Fibroblast of skin of right biceps (primary cell): ENCODE measurements around the gene TTLL3.
"Not testable (repeated sequence)": the region's sequence is repeated elsewhere in the genome, so short reads cannot be mapped to it uniquely, and the experiment has no call there.

Experiments used
- DNase-seq: peaks from one replicate; pipeline ENCODE4 v3.0.0-alpha.2; 2013

The TTLL3 gene

GRCh38 chr3:9843715-9844438, 33.8 kb downstream of the TTLL3 start, which contains the start of gene RPUSD3:
TSS of gene RPUSD3 (minus strand) at chr3:9844008. CDS start at chr3:9843990, 18 bp downstream.
- DNase-seq, result peak; percentile 96

- DNase-seq, result no peak
Observed at GRCh38 chr3:9846231-9846630, 36.2 kb downstream of the TTLL3 start.

- DNase-seq, result no peak
Observed at GRCh38 chr3:9846931-9847488, 36.9 kb downstream of the TTLL3 start.

GRCh38 chr3:9847870-9848269, 37.8 kb downstream of the TTLL3 start:
- DNase-seq, result not testable (repeated sequence)

GRCh38 chr3:9848860-9849259, 38.8 kb downstream of the TTLL3 start:
- DNase-seq, result peak; percentile 29

GRCh38 chr3:9851383-9851782, 41.3 kb downstream of the TTLL3 start:
- not testable (repeated sequence) for DNase-seq

- DNase-seq, result not testable (repeated sequence)
Observed at GRCh38 chr3:9851926-9852325, 41.9 kb downstream of the TTLL3 start.

GRCh38 chr3:9852528-9852927, 42.5 kb downstream of the TTLL3 start:
- no peak for DNase-seq

- not testable (repeated sequence) for DNase-seq
Observed at GRCh38 chr3:9854291-9854940, 44.4 kb downstream of the TTLL3 start.

- DNase-seq, result no peak
Observed at GRCh38 chr3:9855594-9855993, 45.5 kb downstream of the TTLL3 start.

GRCh38 chr3:9859530-9860025, 49.5 kb downstream of the TTLL3 start:
- no peak for DNase-seq

GRCh38 chr3:9861201-9861600, 51.1 kb downstream of the TTLL3 start:
- DNase-seq, result no peak

- DNase-seq, result no peak
Observed at GRCh38 chr3:9861626-9862130, 51.6 kb downstream of the TTLL3 start.

GRCh38 chr3:9862391-9863057, 52.5 kb downstream of the TTLL3 start:
- DNase-seq, result peak; percentile 55

- DNase-seq, result no peak
Observed at GRCh38 chr3:9863058-9863772, 53.2 kb downstream of the TTLL3 start.

- DNase-seq, result peak; percentile 86
Observed at GRCh38 chr3:9864200-9864927, 54.3 kb downstream of the TTLL3 start.

- not testable (repeated sequence) for DNase-seq
Observed at GRCh38 chr3:9865125-9865637, 55.1 kb downstream of the TTLL3 start.

- peak; percentile 56 for DNase-seq
Observed at GRCh38 chr3:9866639-9867038, 56.6 kb downstream of the TTLL3 start.

- DNase-seq, result no peak
Observed at GRCh38 chr3:9867106-9867505, 57.0 kb downstream of the TTLL3 start.

- DNase-seq, result no peak
Observed at GRCh38 chr3:9869955-9870354, 59.9 kb downstream of the TTLL3 start.

- DNase-seq, result peak; percentile 82
Observed at GRCh38 chr3:9870978-9871377, 60.9 kb downstream of the TTLL3 start.
